22Rv1 (cell line): Measurements from ENCODE around the gene CDK14.

Source experiments
- CTCF ChIP-seq: fragments of 450-650 bp; IDR thresholded peaks from 2 replicates; pipeline ENCODE4 v1.5.1; 2017; ENCODE audit warnings: mild to moderate bottlenecking
- ZFX ChIP-seq: fragments of 450-650 bp; IDR thresholded peaks from 2 replicates; pipeline ENCODE4 v1.6.1; 2017; ENCODE audit warnings: antibody characterized with exemption, borderline replicate concordance

GRCh38 chr7:90759710-90760109, 163.6 kb downstream of the CDK14 start:
- TF ChIP-seq CTCF (no peak), ZFX (no peak)
